GM23338 (cell line): ENCODE measurements around the gene ITGB5. TPM values are rescaled to one million over a fixed set of nuclear protein-coding genes. Genes with fewer than 3 reads are reported as not detected.

ENCODE experiments used
- ATAC-seq: fragments of 200-7000 bp; cut with Tn5 transposase; 3 replicates; pipeline ENCODE4 v1.9.1; 2020
- DNase-seq: peaks from one replicate; pipeline ENCODE4 v3.0.0-alpha.2; 2015; ENCODE audit warnings: low spot score
- H2AFZ ChIP-seq: fragments of 200-600 bp; sonication (generic); 2 replicates; pipeline ENCODE4 v1.8.0; 2016; ENCODE audit warnings: antibody characterized with exemption, mild to moderate bottlenecking, moderate library complexity
- H3F3A ChIP-seq: fragments of 200-600 bp; sonication (generic); replicated peaks from 2 replicates; pipeline ENCODE4 v1.8.0; 2017; ENCODE audit warnings: antibody characterized with exemption, mixed run types, low read depth
- H3K27ac ChIP-seq: fragments of 200-600 bp; sonication (generic); 2 replicates; pipeline ENCODE4 v1.6.1; 2016; ENCODE audit warnings: low read depth
- H3K27me3 ChIP-seq: fragments of 200-600 bp; sonication (generic); 2 replicates; pipeline ENCODE4 v1.8.0; 2016; ENCODE audit warnings: mild to moderate bottlenecking, mixed run types, moderate library complexity; ENCODE audit not compliant: insufficient read depth
- H3K36me3 ChIP-seq: fragments of 200-600 bp; sonication (generic); 2 replicates; pipeline ENCODE4 v1.8.0; 2016; ENCODE audit warnings: mild to moderate bottlenecking; ENCODE audit not compliant: insufficient read depth
- H3K4me1 ChIP-seq: fragments of 200-600 bp; sonication (generic); 2 replicates; pipeline ENCODE4 v1.8.0; 2016; ENCODE audit warnings: mild to moderate bottlenecking, moderate library complexity; ENCODE audit not compliant: insufficient read depth
- H3K4me2 ChIP-seq: fragments of 200-600 bp; sonication (generic); 2 replicates; pipeline ENCODE4 v1.7.1; 2017; ENCODE audit warnings: mixed run types
- H3K4me3 ChIP-seq: fragments of 200-600 bp; sonication (generic); 2 replicates; pipeline ENCODE4 v1.6.1; 2016; ENCODE audit warnings: mixed run types
- H3K79me2 ChIP-seq: fragments of 200-600 bp; sonication (generic); replicated peaks from 2 replicates; pipeline ENCODE4 v1.8.0; 2017; ENCODE audit warnings: mild to moderate bottlenecking; ENCODE audit not compliant: insufficient read depth
- H3K9me2 ChIP-seq: fragments of 200-600 bp; sonication (generic); 2 replicates; pipeline ENCODE4 v1.8.0; 2017; ENCODE audit not compliant: insufficient read depth
- H4K20me1 ChIP-seq: fragments of 200-600 bp; sonication (generic); replicated peaks from 2 replicates; pipeline ENCODE4 v1.8.0; 2017; ENCODE audit warnings: mild to moderate bottlenecking; ENCODE audit not compliant: insufficient read depth
- H3K27ac Mint-ChIP-seq: 2 replicates; pipeline ENCODE4 v1.8.0; 2020; ENCODE audit warnings: inconsistent platforms, mild to moderate bottlenecking, moderate library complexity, mixed read lengths
- H3K27me3 Mint-ChIP-seq: 3 replicates; pipeline ENCODE4 v1.8.0; 2022; ENCODE audit warnings: low read depth, mild to moderate bottlenecking, moderate library complexity, mixed read lengths, inconsistent platforms; ENCODE audit not compliant: insufficient read depth, poor library complexity
- H3K36me3 Mint-ChIP-seq: 3 replicates; pipeline ENCODE4 v1.8.0; 2021; ENCODE audit warnings: low read depth, mild to moderate bottlenecking, inconsistent platforms, moderate library complexity, mixed read lengths
- H3K4me1 Mint-ChIP-seq: 3 replicates; pipeline ENCODE4 v1.8.0; 2020; ENCODE audit warnings: mild to moderate bottlenecking, inconsistent platforms, mixed read lengths
- H3K4me3 Mint-ChIP-seq: 3 replicates; pipeline ENCODE4 v1.8.0; 2021; ENCODE audit warnings: moderate library complexity, mild to moderate bottlenecking, inconsistent platforms, mixed read lengths
- H3K9me3 Mint-ChIP-seq: 3 replicates; pipeline ENCODE4 v1.8.0; 2020; ENCODE audit warnings: moderate library complexity, mild to moderate bottlenecking, inconsistent platforms, mixed read lengths
- CREB1 ChIP-seq: fragments of 250-450 bp; sonication (Bioruptor Pico); IDR thresholded peaks from 2 replicates; pipeline ENCODE4 v1.5.0; 2020; ENCODE audit warnings: low read depth, mild to moderate bottlenecking, moderate library complexity
- CTCF ChIP-seq, 2 experiments: fragments of 200-600 bp in 1 of 2; sonication (generic) in 1 of 2; conservative IDR thresholded peaks; 2 replicates each; pipeline versions ENCODE4 v1.5.1 to v1.6.1; 2016 to 2017; ENCODE audit warnings: antibody characterized with exemption in 2 of 2, low read depth in 2 of 2, mild to moderate bottlenecking in 2 of 2, moderate library complexity in 1 of 2
- ETS1 ChIP-seq: IDR thresholded peaks from 2 replicates; pipeline ENCODE4 v1.6.1; 2016; ENCODE audit warnings: antibody characterized with exemption
- EZH2 ChIP-seq: fragments of 200-600 bp; sonication (generic); IDR thresholded peaks from one replicate; pipeline ENCODE4 v1.8.0; 2017; ENCODE audit warnings: antibody characterized with exemption, mild to moderate bottlenecking, low read depth; ENCODE audit not compliant: unreplicated experiment
- EZH2phosphoT487 ChIP-seq: fragments of 200-600 bp; sonication (generic); IDR thresholded peaks from one replicate; pipeline ENCODE4 v1.8.1; 2018; ENCODE audit warnings: antibody characterized with exemption; ENCODE audit not compliant: unreplicated experiment
- JUNB ChIP-seq: IDR thresholded peaks from one replicate; pipeline ENCODE4 v1.6.1; 2016; ENCODE audit warnings: antibody characterized with exemption; ENCODE audit not compliant: unreplicated experiment
- NANOG ChIP-seq: IDR thresholded peaks from 2 replicates; pipeline ENCODE4 v1.6.1; 2016; ENCODE audit warnings: antibody characterized with exemption, borderline replicate concordance
- POLR2AphosphoS5 ChIP-seq: IDR thresholded peaks from 2 replicates; pipeline ENCODE4 v1.6.1; 2016; ENCODE audit warnings: antibody characterized with exemption, low read depth
- REST ChIP-seq: IDR thresholded peaks from one replicate; pipeline ENCODE4 v1.6.1; 2018; ENCODE audit warnings: antibody characterized with exemption; ENCODE audit not compliant: unreplicated experiment
- STAT1 ChIP-seq: IDR thresholded peaks from one replicate; pipeline ENCODE4 v1.6.1; 2016; ENCODE audit warnings: antibody characterized with exemption; ENCODE audit not compliant: unreplicated experiment
- ZNF331 ChIP-seq: fragments of 250-450 bp; sonication (Bioruptor Pico); IDR thresholded peaks from 2 replicates; pipeline ENCODE4 v1.5.0; 2020; ENCODE audit warnings: low read depth, mild to moderate bottlenecking, moderate library complexity
- ZNF462 ChIP-seq: fragments of 250-450 bp; sonication (Bioruptor Pico); IDR thresholded peaks from 2 replicates; pipeline ENCODE4 v1.5.0; 2020; ENCODE audit warnings: mild to moderate bottlenecking, moderate library complexity
- polyA plus RNA-seq: library from polyadenylated mRNA; unstranded; fragments of >200 nt; fragmentation: Nextera tagmentation; extraction: Ambion mirVana; gene quantifications from 2 replicates; pipeline ENCODE4 v1.2.1, GENCODE V29; 2016
- total RNA-seq: library from RNA; depleted of rRNA; stranded (reverse); fragments of >200 nt; shearing (Covaris generic); gene quantifications from 2 replicates; pipeline ENCODE4 v1.2.3, GENCODE V29; 2014

Gene ITGB5
- total and polyA plus RNA-seq, 2 experiments from 2014 or later, result 68.2 to 269 TPM

GRCh38 chr3:124780761-124781475, 106.2 kb downstream of the ITGB5 start:
- Histone ChIP-seq H3K79me2 (peaks cover 44% of the 10 kb centered on the region), H4K20me1 (peaks cover 3% of the 10 kb centered on the region), H3K9me2 (no peaks in the 10 kb centered on the region), H3K27me3 (no peaks in the 10 kb centered on the region), H3K4me2 (0 out of 2 replicates have a peak overlapping the region, but pooled peaks have one; percentile 55), H3K27ac (peak overlapping the region; percentile 87), H3F3A (0 out of 2 replicates have a peak, but pooled peaks cover 9% of the 10 kb centered on the region), H2AFZ (no peak overlapping the region), H3K4me3 (no peak overlapping the region), H3K4me1 (peaks cover 25% of the 10 kb centered on the region), H3K36me3 (peaks cover 3% of the 10 kb centered on the region; the same call in 1 of the 2 replicates)
- H3K27ac Mint-ChIP-seq, result peak overlapping the region; percentile 90
- ATAC-seq (peak; percentile 64), DNase-seq (peak; percentile 32)
- TF ChIP-seq ZNF462 (CRISPR knock-in tag) (no peak), EZH2 (no peak), POLR2AphosphoS5 (no peak), NANOG (no peak), JUNB (no peak), ZNF331 (no peak), CTCF (conservative IDR thresholded peaks at IDR 0.05; ENCODE audit: low read depth in 2 of 2) (no peak), EZH2phosphoT487 (no peak), STAT1 (no peak), CREB1 (CRISPR knock-in tag) (no peak), REST (no peak), ETS1 (no peak)
- no peaks in the 10 kb centered on the region for H3K9me3 Mint-ChIP-seq
- H3K36me3 Mint-ChIP-seq, result peaks cover 32% of the 10 kb centered on the region
- peaks cover 44% of the 10 kb centered on the region for H3K4me1 Mint-ChIP-seq
- H3K27me3 Mint-ChIP-seq, result peaks cover 3% of the 10 kb centered on the region
- H3K4me3 Mint-ChIP-seq, result no peak overlapping the region
